Measurements from ENCODE around the gene EZH1. TPM values are rescaled to one million over a fixed set of nuclear protein-coding genes. Genes with fewer than 3 reads are reported as not detected.

Gene EZH1
- total RNA-seq, 4 donors from 2014 or later, result 73.8 to 128 (median 109) TPM

DNA sequence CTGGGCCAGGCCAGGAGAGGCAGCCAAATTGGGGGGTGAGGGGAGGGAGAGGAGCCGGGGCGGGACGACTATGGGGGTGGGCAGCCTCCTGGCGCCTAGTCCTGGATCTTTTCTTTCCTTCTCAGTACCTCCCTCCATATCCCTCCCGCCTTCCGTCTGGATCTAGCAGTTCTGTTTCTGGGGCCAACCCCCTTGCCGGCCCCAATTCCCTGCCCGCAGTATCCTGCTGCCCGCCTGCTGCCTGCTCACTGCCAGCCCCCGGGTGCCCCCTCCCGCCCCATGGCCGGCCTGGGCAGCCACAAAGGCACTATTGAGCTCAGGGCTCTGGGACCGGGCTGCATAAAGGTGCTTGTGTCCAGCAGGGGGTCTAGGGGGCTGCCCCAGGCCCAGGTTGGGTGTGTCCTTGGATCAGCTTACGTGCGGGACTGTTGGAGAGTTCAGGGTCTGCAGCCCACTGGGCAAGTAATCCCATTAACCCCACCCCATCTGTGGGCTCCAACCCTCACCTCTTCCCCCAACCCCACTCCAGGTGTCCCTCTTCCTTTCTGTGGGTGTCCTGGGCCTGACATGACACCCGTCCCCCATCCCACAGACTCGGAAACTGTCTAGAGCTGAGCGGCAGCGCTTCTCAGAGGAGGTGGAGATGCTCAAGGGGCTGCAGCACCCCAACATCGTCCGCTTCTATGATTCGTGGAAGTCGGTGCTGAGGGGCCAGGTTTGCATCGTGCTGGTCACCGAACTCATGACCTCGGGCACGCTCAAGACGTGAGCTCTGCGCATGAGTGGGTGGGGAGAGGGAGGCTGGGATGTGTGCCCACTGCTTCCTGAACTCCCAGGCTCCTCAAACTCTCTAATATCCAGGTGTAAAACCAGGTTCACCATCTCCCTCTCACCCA is 37.6 kb upstream of the EZH1 start:
- no peaks in the 10 kb centered on the region for H3K9me3 ChIP-seq
- WGBS, 2 donors, result 17 to 26% methylated on average over 28 to 29 of the region's 29 CpGs
- peaks cover under 1 to 25% (median 17%) of the 10 kb centered on the region in 3 donors for H3K36me3 ChIP-seq
- H3K4me3 ChIP-seq, result peak overlapping the region in 1 of 4 donors; percentile 51
- H3K27me3 ChIP-seq, result peaks cover 0 to 76% of the 10 kb centered on the region in 2 donors
- DNase-seq (ENCODE audit: low spot score in 2 of 2), result no peak
- peaks cover 0 to 56% (median 23%) of the 10 kb centered on the region in 4 donors for H3K4me1 ChIP-seq
- H3K27ac ChIP-seq, result no peak overlapping the region
- TF ChIP-seq EP300 (IDR thresholded peaks at IDR 0.05), result no peak

DNA sequence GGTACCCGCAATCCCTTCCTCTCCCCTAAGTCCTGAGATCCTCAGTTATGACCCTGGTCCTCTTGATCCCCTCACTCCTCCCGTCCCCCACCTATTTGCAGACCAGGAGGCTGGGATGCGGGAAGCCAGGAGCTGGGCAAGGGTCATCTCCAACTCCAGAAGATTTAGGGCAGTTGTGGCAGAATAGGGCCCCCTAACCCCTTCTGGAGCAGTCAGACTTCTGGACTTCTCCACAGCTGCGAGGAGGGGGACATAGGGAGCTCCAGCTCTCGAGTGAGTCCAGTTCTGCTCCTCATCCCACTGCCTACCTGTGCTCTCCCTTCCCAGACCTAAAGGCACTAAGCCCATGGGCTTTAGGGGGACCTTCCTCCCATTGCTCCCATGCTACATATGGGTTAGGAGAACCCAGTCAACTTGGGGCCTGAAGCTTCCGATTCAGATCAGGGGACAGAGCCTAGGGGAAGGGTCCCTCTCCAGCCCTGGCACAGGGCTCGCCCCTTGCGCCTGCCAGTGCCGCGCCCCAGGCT is 36.9 kb upstream of the EZH1 start:
- WGBS, 2 donors, result 20 to 33% methylated on average over 10 of the region's 10 CpGs
- TF ChIP-seq POLR2A (IDR thresholded peaks at IDR 0.05), result no peak
- TF ChIP-seq, protein P1, sequence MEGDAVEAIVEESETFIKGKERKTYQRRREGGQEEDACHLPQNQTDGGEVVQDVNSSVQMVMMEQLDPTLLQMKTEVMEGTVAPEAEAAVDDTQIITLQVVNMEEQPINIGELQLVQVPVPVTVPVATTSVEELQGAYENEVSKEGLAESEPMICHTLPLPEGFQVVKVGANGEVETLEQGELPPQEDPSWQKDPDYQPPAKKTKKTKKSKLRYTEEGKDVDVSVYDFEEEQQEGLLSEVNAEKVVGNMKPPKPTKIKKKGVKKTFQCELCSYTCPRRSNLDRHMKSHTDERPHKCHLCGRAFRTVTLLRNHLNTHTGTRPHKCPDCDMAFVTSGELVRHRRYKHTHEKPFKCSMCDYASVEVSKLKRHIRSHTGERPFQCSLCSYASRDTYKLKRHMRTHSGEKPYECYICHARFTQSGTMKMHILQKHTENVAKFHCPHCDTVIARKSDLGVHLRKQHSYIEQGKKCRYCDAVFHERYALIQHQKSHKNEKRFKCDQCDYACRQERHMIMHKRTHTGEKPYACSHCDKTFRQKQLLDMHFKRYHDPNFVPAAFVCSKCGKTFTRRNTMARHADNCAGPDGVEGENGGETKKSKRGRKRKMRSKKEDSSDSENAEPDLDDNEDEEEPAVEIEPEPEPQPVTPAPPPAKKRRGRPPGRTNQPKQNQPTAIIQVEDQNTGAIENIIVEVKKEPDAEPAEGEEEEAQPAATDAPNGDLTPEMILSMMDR (IDR thresholded peaks at IDR 0.05), result no peak
- TF ChIP-seq EP300 (IDR thresholded peaks at IDR 0.05), result no peak
- Histone ChIP-seq H3K27ac (no peak overlapping the region), H3K36me3 (peaks cover 3 to 32% (median 21%) of the 10 kb centered on the region in 3 donors), H3K9me3 (no peaks in the 10 kb centered on the region), H3K4me1 (peaks cover 0 to 56% (median 23%) of the 10 kb centered on the region in 4 donors), H3K4me3 (peak overlapping the region in 1 of 4 donors; percentile 51), H3K27me3 (peaks cover 0 to 69% of the 10 kb centered on the region in 2 donors)
- no peak for DNase-seq (ENCODE audit: low spot score in 2 of 2)

DNA sequence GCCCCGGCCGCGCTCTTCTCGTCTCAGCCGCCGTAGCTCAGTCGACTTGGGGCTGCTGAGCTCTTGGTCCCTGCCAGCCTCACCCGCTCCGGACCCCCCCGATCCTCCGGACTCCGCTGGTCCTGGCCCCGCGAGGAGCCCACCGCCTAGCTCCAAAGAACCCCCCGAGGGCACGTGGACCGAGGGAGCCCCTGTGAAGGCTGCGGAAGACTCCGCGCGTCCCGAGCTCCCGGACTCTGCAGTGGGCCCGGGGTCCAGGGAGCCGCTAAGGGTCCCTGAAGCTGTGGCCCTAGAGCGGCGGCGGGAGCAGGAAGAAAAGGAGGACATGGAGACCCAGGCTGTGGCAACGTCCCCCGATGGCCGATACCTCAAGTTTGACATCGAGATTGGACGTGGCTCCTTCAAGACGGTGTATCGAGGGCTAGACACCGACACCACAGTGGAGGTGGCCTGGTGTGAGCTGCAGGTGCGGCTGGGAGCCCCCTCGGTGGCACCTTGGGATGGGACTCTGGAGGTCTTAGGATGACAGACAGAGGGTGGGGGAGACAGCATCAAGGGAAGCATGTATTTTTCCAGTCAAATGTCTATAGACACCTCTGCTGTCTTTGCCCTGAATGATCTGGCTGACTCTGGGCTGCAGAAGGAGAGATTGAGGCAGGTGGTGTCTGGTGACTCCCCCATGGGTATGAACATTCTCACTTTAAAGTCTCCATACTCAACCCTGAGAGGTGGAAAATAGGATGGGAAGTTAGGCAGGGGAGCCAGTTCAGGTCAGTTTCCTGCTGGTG is 36.2 kb upstream of the EZH1 start:
- Histone ChIP-seq H3K4me1 (peaks cover 0 to 56% (median 23%) of the 10 kb centered on the region in 4 donors), H3K9me3 (no peaks in the 10 kb centered on the region), H3K27me3 (peaks cover 0 to 62% of the 10 kb centered on the region in 2 donors), H3K4me3 (peak overlapping the region; percentile 15 to 51 (median 28)), H3K27ac (peak overlapping the region in 1 of 4 donors; percentile 40), H3K36me3 (peaks cover 3 to 39% (median 27%) of the 10 kb centered on the region in 3 donors)
- 4 to 6% methylated on average over 30 to 31 of the region's 39 CpGs for WGBS, 2 donors
- TF ChIP-seq, protein P1 (IDR thresholded peaks at IDR 0.05), result no peak
- TF ChIP-seq POLR2A (IDR thresholded peaks at IDR 0.05) (no peak), EP300 (IDR thresholded peaks at IDR 0.05) (no peak)
- no peak for DNase-seq (ENCODE audit: low spot score in 2 of 2)

DNA sequence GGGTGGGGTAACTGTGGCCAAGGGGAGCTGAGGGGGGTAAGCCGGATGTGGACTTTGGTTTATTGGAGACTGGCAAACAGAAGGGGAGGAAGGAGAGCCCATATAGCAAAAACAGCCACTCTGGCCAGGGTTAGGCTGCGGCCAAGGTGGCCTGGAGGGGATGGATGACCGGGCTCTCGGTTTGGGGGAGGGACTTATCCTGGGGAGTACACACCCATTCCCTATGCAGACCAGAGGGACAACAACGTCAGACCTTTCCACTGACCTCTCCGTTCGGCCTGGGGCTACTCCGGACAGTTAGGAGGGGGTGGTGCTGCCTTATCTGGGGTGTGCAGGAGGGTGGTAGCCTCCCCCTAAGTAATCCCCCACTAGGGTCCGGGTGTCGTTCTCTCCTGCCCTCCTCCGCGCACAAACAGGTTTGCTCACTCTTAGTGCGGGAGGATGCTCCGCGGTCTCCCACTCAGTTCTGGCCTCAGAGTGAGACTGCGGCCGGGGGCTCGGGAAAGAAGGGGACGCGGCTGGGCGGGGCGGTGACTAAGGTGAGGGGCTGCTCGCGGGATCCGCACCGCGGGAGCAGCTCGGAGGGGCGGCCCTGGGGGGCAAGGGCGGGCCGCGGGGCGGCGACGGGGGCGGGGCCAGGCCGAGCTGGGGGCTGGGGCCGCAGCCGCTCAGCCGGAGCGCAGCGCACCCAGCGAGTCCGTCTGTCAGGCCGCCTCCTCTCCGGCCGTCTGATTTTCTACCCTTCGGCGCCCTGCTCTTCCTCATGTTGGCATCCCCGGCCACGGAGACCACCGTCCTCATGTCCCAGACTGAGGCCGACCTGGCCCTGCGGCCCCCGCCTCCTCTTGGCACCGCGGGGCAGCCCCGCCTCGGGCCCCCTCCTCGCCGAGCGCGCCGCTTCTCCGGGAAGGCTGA is 35.4 kb upstream of the EZH1 start, which contains the start of gene WNK4:
WNK4 (plus strand) TSS at position 675 of the 915 bp plus-strand sequence; CDS start at position 764, 89 bp downstream.
- H3K4me3 ChIP-seq, result peak within 1 kb of the TSS; percentile 15 to 51 (median 28)
- peak within 1 kb of the TSS in 1 of 4 donors; percentile 40 for H3K27ac ChIP-seq
- TF ChIP-seq, protein P1 (IDR thresholded peaks at IDR 0.05), result no peak
- TF ChIP-seq EP300 (IDR thresholded peaks at IDR 0.05), result no peak
- no peak for TF ChIP-seq POLR2A (IDR thresholded peaks at IDR 0.05)
- peaks cover 0 to 53% (median 19%) of the 10 kb centered on the region in 4 donors for H3K4me1 ChIP-seq
- DNase-seq (ENCODE audit: low spot score in 2 of 2), result no peak
- WGBS, 2 donors, result 8% methylated on average over 21 to 39 of the region's 65 CpGs
- H3K9me3 ChIP-seq, result no peaks in the 10 kb centered on the region
- H3K36me3 ChIP-seq, result peaks cover 3 to 48% (median 35%) of the 10 kb centered on the region in 3 donors
- peaks cover 0 to 54% of the 10 kb centered on the region in 2 donors for H3K27me3 ChIP-seq
